OCI-LY1 (cell line): ENCODE results near the gene TSPAN4.

ENCODE experiments used
- CTCF ChIP-seq: fragments of 200-600 bp; sonication (generic), shearing (Covaris generic); IDR thresholded peaks from 2 replicates; pipeline ENCODE4 v1.5.1; 2017; ENCODE audit warnings: mild to moderate bottlenecking, antibody characterized with exemption, low read length, moderate library complexity, mixed read lengths
- EZH2 ChIP-seq: fragments of 200-600 bp; sonication (generic), shearing (Covaris generic); IDR thresholded peaks from 2 replicates; pipeline ENCODE4 v1.8.0; 2017; ENCODE audit warnings: borderline replicate concordance, mixed run types, mild to moderate bottlenecking, antibody characterized with exemption, low read length, moderate library complexity, mixed read lengths

GRCh38 chr11:812390-812789, 30.3 kb upstream of the TSPAN4 start:
- TF ChIP-seq CTCF = no peak
- no peak for TF ChIP-seq EZH2
